ENCODE measurements around the gene TTC7B.

- TF ChIP-seq TAF1 (IDR thresholded peaks at IDR 0.05; ENCODE audit: borderline replicate concordance, insufficient read depth, low read length) (no peak), REST (IDR thresholded peaks at IDR 0.05; ENCODE audit: insufficient read depth in 1 of 2, low read depth in 2 of 2, low read length in 2 of 2) (no peak), SIN3A (IDR thresholded peaks at IDR 0.05; ENCODE audit: borderline replicate concordance, insufficient read depth, low read length) (no peak)
These were observed 189.7 kb downstream of the TTC7B start for GRCh38 chr14:90626550-90626949.
